Lower leg skin (tissue), 3 donors: ENCODE results near the gene HAS3.
A peak's percentile ranks its signal among the peaks of the same experiment; 100 is the strongest.

ENCODE experiments used
- CTCF ChIP-seq, 3 donors: fragments of 450-650 bp; IDR thresholded peaks; one replicate each; pipeline ENCODE4 v1.5.1; 2016; ENCODE audit warnings: antibody characterized with exemption in 3 of 3, mild to moderate bottlenecking in 3 of 3, moderate library complexity in 2 of 3
- POLR2A ChIP-seq, 2 donors: fragments of 450-650 bp; IDR thresholded peaks; one replicate each; pipeline ENCODE4 v1.6.1; 2016 to 2017; ENCODE audit warnings: antibody characterized with exemption in 2 of 2, mild to moderate bottlenecking in 1 of 2, moderate library complexity in 1 of 2

DNA sequence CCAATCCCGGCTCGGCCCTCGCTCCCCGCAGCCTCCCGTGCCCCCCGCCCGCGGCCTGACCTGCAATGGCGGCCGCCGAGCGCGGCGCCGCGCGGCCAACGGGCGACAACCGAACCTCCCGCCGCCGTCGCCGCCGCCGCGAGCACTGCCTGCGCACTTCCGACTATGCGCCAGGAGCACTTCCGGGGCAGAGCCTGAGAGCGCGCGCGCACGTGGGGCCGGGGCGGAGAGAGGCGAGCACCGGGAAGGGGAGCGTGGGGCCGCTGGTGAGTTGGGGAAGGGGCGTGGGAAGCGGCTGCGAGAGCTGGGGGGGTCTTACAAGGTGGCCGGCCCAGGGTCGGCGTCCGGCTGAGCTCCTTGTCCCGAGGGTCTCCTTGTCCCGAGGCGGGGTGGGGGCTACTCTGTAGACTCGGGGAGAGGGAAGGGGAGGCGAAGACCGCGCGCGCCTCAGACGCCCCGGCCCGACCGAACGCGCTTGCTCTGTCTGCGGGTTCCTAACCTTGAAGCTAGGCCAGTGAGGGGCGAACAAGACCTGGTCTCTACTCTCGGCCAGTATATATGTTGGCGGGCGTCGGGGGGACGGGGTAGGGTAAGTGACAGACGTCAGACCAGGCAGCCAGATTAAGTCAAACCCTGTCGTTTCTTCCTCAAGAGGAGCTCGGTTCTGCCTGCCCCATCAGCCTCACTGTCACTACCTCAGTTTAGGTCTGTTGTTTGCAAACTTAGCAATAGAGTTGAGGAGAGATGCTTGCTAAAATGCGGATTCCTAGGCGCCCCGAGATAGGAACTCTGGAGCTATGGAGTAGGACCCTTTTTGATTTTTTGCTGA is 27.2 kb downstream of the HAS3 start, which contains the start of the genes CHTF8 and UTP4:
- TF ChIP-seq CTCF (IDR thresholded peaks at IDR 0.05) (no peak), POLR2A (IDR thresholded peaks at IDR 0.05) (peak in 1 of 2 donors; percentile 97)
